GM20431 (cell line): Measurements from ENCODE around the gene SLC9A3.

Experiments used
- in situ Hi-C: fragments of 300-500 bp; cut with MseI, MboI; formaldehyde crosslinking; loops from one replicate; pipeline ENCODE4 v1.15.0; 2020; ENCODE audit warnings: low sequenced_read_pairs; ENCODE audit not compliant: unreplicated experiment

The SLC9A3 gene

GRCh38 chr5:436641-436975, 87.6 kb downstream of the SLC9A3 start:
- in situ Hi-C loops, result loop anchor here (10.0 kb wide), 1 partner anchor 122 kb away; no protein-coding TSS in a partner anchor

GRCh38 chr5:435961-436640, 88.1 kb downstream of the SLC9A3 start:
- in situ Hi-C loops, result loop anchor here (10.0 kb wide), 1 partner anchor 121 kb away; no protein-coding TSS in a partner anchor

GRCh38 chr5:435156-435790, 89.0 kb downstream of the SLC9A3 start:
- in situ Hi-C loops, result loop anchor here (10.0 kb wide), 1 partner anchor 120 kb away; no protein-coding TSS in a partner anchor

- in situ Hi-C loops, result loop anchor here (10.0 kb wide), 1 partner anchor 120 kb away; no protein-coding TSS in a partner anchor
These were observed 89.7 kb downstream of the SLC9A3 start for GRCh38 chr5:434443-435146.

- in situ Hi-C loops, result loop anchor here (10.0 kb wide), 1 partner anchor 119 kb away; no protein-coding TSS in a partner anchor
These were observed 90.4 kb downstream of the SLC9A3 start for GRCh38 chr5:433836-434235.

GRCh38 chr5:432928-433791, 91.1 kb downstream of the SLC9A3 start:
- in situ Hi-C loops, result loop anchor here (10.0 kb wide), 1 partner anchor 118 kb away; no protein-coding TSS in a partner anchor

GRCh38 chr5:432201-432927, 91.9 kb downstream of the SLC9A3 start:
- in situ Hi-C loops, result loop anchor here (10.0 kb wide), 1 partner anchor 118 kb away; no protein-coding TSS in a partner anchor

- in situ Hi-C loops, result loop anchor here (10.0 kb wide), 1 partner anchor 117 kb away; no protein-coding TSS in a partner anchor
These were observed 92.6 kb downstream of the SLC9A3 start for GRCh38 chr5:431711-432050.

GRCh38 chr5:431001-431710, 93.1 kb downstream of the SLC9A3 start:
- in situ Hi-C loops, result loop anchor here (10.0 kb wide), 1 partner anchor 116 kb away; no protein-coding TSS in a partner anchor

GRCh38 chr5:430214-430925, 93.9 kb downstream of the SLC9A3 start:
- in situ Hi-C loops, result loop anchor here (10.0 kb wide), 1 partner anchor 116 kb away; no protein-coding TSS in a partner anchor

- in situ Hi-C loops, result loop anchor here (10.0 kb wide), 1 partner anchor 115 kb away; no protein-coding TSS in a partner anchor
These were observed 94.6 kb downstream of the SLC9A3 start for GRCh38 chr5:429453-430188.

GRCh38 chr5:428754-429452, 95.3 kb downstream of the SLC9A3 start:
- in situ Hi-C loops, result no loop called here

- in situ Hi-C loops, result no loop called here
These were observed 96.0 kb downstream of the SLC9A3 start for GRCh38 chr5:428219-428618.

GRCh38 chr5:427415-428087, 96.7 kb downstream of the SLC9A3 start:
- in situ Hi-C loops, result no loop called here

GRCh38 chr5:426392-426976, 97.8 kb downstream of the SLC9A3 start:
- in situ Hi-C loops, result no loop called here

- in situ Hi-C loops, result no loop called here
These were observed 98.5 kb downstream of the SLC9A3 start for GRCh38 chr5:425714-426113.
